Measurements from ENCODE around the gene TBL1XR1.

DNA sequence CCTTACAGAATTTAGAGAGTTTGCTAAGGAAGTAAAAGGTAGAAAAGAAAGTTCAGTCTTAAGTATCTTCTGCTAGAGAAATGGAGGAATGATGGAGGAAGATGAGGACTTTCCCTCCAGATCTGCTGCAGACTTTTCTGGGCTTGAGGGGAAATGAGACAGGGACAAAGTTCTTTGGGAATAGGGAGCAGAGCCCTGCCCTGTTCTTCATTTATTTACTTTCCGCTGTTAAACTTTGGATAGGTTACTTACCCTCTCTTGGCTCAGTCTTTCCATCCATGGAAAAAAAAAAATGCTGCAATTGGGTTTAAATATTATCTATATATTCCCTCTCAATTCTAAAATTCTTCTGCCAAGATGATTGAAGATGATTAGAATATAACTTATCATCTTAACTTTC is 202.9 kb downstream of the TBL1XR1 start:
- TF ChIP-seq, protein P1, sequence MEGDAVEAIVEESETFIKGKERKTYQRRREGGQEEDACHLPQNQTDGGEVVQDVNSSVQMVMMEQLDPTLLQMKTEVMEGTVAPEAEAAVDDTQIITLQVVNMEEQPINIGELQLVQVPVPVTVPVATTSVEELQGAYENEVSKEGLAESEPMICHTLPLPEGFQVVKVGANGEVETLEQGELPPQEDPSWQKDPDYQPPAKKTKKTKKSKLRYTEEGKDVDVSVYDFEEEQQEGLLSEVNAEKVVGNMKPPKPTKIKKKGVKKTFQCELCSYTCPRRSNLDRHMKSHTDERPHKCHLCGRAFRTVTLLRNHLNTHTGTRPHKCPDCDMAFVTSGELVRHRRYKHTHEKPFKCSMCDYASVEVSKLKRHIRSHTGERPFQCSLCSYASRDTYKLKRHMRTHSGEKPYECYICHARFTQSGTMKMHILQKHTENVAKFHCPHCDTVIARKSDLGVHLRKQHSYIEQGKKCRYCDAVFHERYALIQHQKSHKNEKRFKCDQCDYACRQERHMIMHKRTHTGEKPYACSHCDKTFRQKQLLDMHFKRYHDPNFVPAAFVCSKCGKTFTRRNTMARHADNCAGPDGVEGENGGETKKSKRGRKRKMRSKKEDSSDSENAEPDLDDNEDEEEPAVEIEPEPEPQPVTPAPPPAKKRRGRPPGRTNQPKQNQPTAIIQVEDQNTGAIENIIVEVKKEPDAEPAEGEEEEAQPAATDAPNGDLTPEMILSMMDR (conservative IDR thresholded peaks at IDR 0.05; ENCODE audit: low read depth, low read length), result no peak
- TF ChIP-seq EZH2phosphoT487 (IDR thresholded peaks at IDR 0.05; ENCODE audit: borderline replicate concordance, low read length), result no peak

Measured in PC-3 (cell line).